OCI-LY7 (cell line): ENCODE measurements around the gene IDI1. TPM values are rescaled to one million over a fixed set of nuclear protein-coding genes. Genes with fewer than 3 reads are reported as not detected.
A peak's percentile ranks its signal among the peaks of the same experiment; 100 is the strongest.

Experiments
- BruUV-seq: library from RNA; stranded (reverse); fragments of 400-500 nt; replicated peaks from 2 replicates; lab custom pipeline; 2021; lab: Mats Ljungman, UMichigan
- CTCF ChIA-PET: fragments of 300-600 bp; sonication (Branson Sonifier 250); formaldehyde crosslinking; loops from one replicate; lab custom pipeline; 2022; ENCODE audit warnings: antibody characterized with exemption; ENCODE audit not compliant: unreplicated experiment; lab: Charles Lee
- POLR2A ChIA-PET: fragments of 300-600 bp; sonication (Branson Sonifier 250); formaldehyde crosslinking; loops from one replicate; lab custom pipeline; 2022; ENCODE audit warnings: antibody characterized with exemption; lab: Charles Lee
- DNase-seq: peaks from one replicate; pipeline ENCODE4 v3.0.0-alpha.2; 2015; ENCODE audit warnings: low spot score
- H2AFZ ChIP-seq: fragments of 200-600 bp; sonication (generic), shearing (Covaris generic); 2 replicates; pipeline ENCODE4 v1.6.1; 2014; ENCODE audit warnings: mild to moderate bottlenecking, antibody characterized with exemption, low read length, moderate library complexity
- H3K27ac ChIP-seq: fragments of 200-600 bp; sonication (generic); 2 replicates; pipeline ENCODE4 v1.5.1; 2014; ENCODE audit warnings: mixed run types, low read depth, mild to moderate bottlenecking, moderate library complexity, low read length, inconsistent platforms; ENCODE audit not compliant: poor library complexity, severe bottlenecking
- H3K36me3 ChIP-seq: fragments of 200-600 bp; sonication (generic); 2 replicates; pipeline ENCODE4 v1.6.1; 2014; ENCODE audit warnings: mild to moderate bottlenecking, antibody characterized with exemption, low read length, moderate library complexity, mixed read lengths; ENCODE audit not compliant: insufficient read depth
- H3K4me1 ChIP-seq: fragments of 200-600 bp; sonication (generic); 2 replicates; pipeline ENCODE4 v1.5.1; 2014; ENCODE audit warnings: mild to moderate bottlenecking, low read length; ENCODE audit not compliant: insufficient read depth, poor library complexity, severe bottlenecking
- H3K4me2 ChIP-seq: fragments of 200-600 bp; sonication (generic); 2 replicates; pipeline ENCODE4 v1.6.1; 2014; ENCODE audit warnings: mild to moderate bottlenecking, low read length
- H3K4me3 ChIP-seq: fragments of 200-600 bp; sonication (generic); 2 replicates; pipeline ENCODE4 v1.5.1; 2014; ENCODE audit warnings: mild to moderate bottlenecking, low read depth, low read length; ENCODE audit not compliant: poor library complexity, severe bottlenecking
- H3K79me2 ChIP-seq: fragments of 200-600 bp; sonication (generic); 2 replicates; pipeline ENCODE4 v1.6.1; 2016; ENCODE audit warnings: low read depth, mild to moderate bottlenecking, low read length, moderate library complexity, mixed read lengths; ENCODE audit not compliant: insufficient read depth
- H3K9me2 ChIP-seq: fragments of 200-600 bp; sonication (generic); 2 replicates; pipeline ENCODE4 v1.6.1; 2016; ENCODE audit warnings: mild to moderate bottlenecking, low read length, mixed read lengths; ENCODE audit not compliant: insufficient read depth
- H3K9me3 ChIP-seq: fragments of 200-600 bp; sonication (generic); 2 replicates; pipeline ENCODE4 v1.6.1; 2014; ENCODE audit warnings: mild to moderate bottlenecking, mixed run types, low read length, mixed read lengths
- H4K20me1 ChIP-seq: fragments of 200-600 bp; sonication (generic); 2 replicates; pipeline ENCODE4 v1.6.1; 2014; ENCODE audit warnings: mild to moderate bottlenecking, antibody characterized with exemption, low read length, moderate library complexity, mixed read lengths; ENCODE audit not compliant: insufficient read depth
- EZH2phosphoT487 ChIP-seq: fragments of 200-600 bp; sonication (generic); IDR thresholded peaks from 2 replicates; pipeline ENCODE4 v1.6.1; 2018; ENCODE audit warnings: low read depth, borderline replicate concordance, mild to moderate bottlenecking, mixed run types, antibody characterized with exemption, low read length, moderate library complexity, mixed read lengths
- intact Hi-C: fragments of 100-400 bp; cut with micrococcal nuclease; formaldehyde crosslinking; loops from one replicate; pipeline ENCODE4 v1.10.0; 2022; ENCODE audit not compliant: unreplicated experiment
- total RNA-seq, 2 experiments: library from RNA; depleted of rRNA in 1 of 2; stranded (reverse); fragments of >200 nt in 1 of 2; shearing (Covaris generic) in 1 of 2; gene quantifications; 2 replicates each; pipeline ENCODE4 v1.2.3, GENCODE V29; 2014 to 2022
- TF ChIP-seq, protein P1 (sequence below): fragments of 200-600 bp; sonication (generic); conservative IDR thresholded peaks from 2 replicates; pipeline ENCODE4 v1.5.1; 2014; ENCODE audit warnings: mild to moderate bottlenecking, antibody characterized with exemption, low read length, moderate library complexity, mixed read lengths

Gene IDI1
- total RNA-seq, 2 experiments from 2014 or later = 106 to 112 TPM

DNA sequence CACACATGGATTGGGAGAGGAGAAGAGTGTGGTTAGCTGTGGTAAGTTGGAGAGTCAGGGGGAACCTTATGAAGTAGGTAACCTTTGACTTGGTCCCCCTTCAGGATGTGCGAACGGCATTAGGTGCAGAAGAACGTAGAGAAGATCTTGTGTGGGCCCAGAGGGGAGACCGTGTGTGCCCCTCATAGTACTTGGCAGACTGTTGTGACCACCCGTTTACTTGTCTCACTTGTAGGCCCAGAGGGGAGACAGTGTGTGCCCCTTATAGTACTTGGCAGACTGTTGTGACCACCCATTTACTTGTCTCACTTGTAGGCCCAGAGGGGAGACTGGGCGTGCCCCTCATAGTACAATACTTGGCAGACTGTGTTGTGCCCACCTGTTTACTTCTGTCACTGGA is 58.1 kb downstream of the IDI1 start:
- TF ChIP-seq, protein P1, sequence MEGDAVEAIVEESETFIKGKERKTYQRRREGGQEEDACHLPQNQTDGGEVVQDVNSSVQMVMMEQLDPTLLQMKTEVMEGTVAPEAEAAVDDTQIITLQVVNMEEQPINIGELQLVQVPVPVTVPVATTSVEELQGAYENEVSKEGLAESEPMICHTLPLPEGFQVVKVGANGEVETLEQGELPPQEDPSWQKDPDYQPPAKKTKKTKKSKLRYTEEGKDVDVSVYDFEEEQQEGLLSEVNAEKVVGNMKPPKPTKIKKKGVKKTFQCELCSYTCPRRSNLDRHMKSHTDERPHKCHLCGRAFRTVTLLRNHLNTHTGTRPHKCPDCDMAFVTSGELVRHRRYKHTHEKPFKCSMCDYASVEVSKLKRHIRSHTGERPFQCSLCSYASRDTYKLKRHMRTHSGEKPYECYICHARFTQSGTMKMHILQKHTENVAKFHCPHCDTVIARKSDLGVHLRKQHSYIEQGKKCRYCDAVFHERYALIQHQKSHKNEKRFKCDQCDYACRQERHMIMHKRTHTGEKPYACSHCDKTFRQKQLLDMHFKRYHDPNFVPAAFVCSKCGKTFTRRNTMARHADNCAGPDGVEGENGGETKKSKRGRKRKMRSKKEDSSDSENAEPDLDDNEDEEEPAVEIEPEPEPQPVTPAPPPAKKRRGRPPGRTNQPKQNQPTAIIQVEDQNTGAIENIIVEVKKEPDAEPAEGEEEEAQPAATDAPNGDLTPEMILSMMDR = no peak
- no peak for TF ChIP-seq EZH2phosphoT487
- Histone ChIP-seq H3K4me2 (peak overlapping the region; percentile 7; the same call in 1 of the 2 replicates), H3K36me3 (peaks cover 72% of the 10 kb centered on the region), H4K20me1 (peaks cover 24% of the 10 kb centered on the region), H3K27ac (no peak overlapping the region), H3K4me1 (peaks cover 26% of the 10 kb centered on the region), H2AFZ (no peak overlapping the region), H3K9me2 (no peaks in the 10 kb centered on the region), H3K4me3 (peak overlapping the region; percentile 18), H3K9me3 (no peaks in the 10 kb centered on the region; the same call in 1 of the 2 replicates), H3K79me2 (peaks cover 76% of the 10 kb centered on the region)
- no peak for DNase-seq
- intact Hi-C loops = loop anchor here (10.0 kb wide), 1 partner anchor 166 kb away; no protein-coding TSS in a partner anchor
- no TSS peak for BruUV-seq
- CTCF ChIA-PET = no interaction called here
- POLR2A ChIA-PET = no interaction called here

Other genes with a start within 250 kb of the IDI1 start
- gene LARP4B, start 117.4 kb downstream of the IDI1 start, total RNA-seq (2014; rRNA removed; shearing (Covaris generic)) = 64.8 and 68.3 TPM in 2 replicates
- gene LARP4B, start 117.4 kb downstream of the IDI1 start, total RNA-seq (2022) = 135 and 143 TPM in 2 replicates
- gene GTPBP4, start 60.7 kb downstream of the IDI1 start, total RNA-seq (2014; rRNA removed; shearing (Covaris generic)) = 61.0 and 82.0 TPM in 2 replicates
- gene GTPBP4, start 60.7 kb downstream of the IDI1 start, total RNA-seq (2022) = 92.9 and 108 TPM in 2 replicates
- gene IDI2, start 23.3 kb downstream of the IDI1 start, total RNA-seq (2014; rRNA removed; shearing (Covaris generic)) = not detected in 2 replicates
- gene IDI2, start 23.3 kb downstream of the IDI1 start, total RNA-seq (2022) = not detected in 2 replicates
- 8.5 and 9.7 TPM in 2 replicates for gene WDR37, start 7.3 kb upstream of the IDI1 start, total RNA-seq (2014; rRNA removed; shearing (Covaris generic))
- 18.9 and 19.9 TPM in 2 replicates for gene WDR37, start 7.3 kb upstream of the IDI1 start, total RNA-seq (2022)